Coronary artery (tissue), 2 donors: ENCODE measurements around the gene VDAC1.

Experiments
- DNase-seq: peaks from one replicate; pipeline ENCODE4 v3.0.0-alpha.2; 2017; ENCODE audit warnings: low spot score
- H3K27ac ChIP-seq, 2 donors: fragments of 200-600 bp; sonication (generic); one replicate each; pipeline ENCODE4 v1.5.1; 2016 to 2019
- H3K4me3 ChIP-seq: fragments of 200-600 bp; sonication (generic); 2 replicates; pipeline ENCODE4 v1.5.1; 2016; ENCODE audit warnings: mild to moderate bottlenecking, moderate library complexity
- TF ChIP-seq, protein P1 (sequence below): fragments of 200-600 bp; sonication (generic); IDR thresholded peaks from one replicate; pipeline ENCODE4 v1.5.1; 2019; ENCODE audit warnings: antibody characterized with exemption

The VDAC1 gene

DNA sequence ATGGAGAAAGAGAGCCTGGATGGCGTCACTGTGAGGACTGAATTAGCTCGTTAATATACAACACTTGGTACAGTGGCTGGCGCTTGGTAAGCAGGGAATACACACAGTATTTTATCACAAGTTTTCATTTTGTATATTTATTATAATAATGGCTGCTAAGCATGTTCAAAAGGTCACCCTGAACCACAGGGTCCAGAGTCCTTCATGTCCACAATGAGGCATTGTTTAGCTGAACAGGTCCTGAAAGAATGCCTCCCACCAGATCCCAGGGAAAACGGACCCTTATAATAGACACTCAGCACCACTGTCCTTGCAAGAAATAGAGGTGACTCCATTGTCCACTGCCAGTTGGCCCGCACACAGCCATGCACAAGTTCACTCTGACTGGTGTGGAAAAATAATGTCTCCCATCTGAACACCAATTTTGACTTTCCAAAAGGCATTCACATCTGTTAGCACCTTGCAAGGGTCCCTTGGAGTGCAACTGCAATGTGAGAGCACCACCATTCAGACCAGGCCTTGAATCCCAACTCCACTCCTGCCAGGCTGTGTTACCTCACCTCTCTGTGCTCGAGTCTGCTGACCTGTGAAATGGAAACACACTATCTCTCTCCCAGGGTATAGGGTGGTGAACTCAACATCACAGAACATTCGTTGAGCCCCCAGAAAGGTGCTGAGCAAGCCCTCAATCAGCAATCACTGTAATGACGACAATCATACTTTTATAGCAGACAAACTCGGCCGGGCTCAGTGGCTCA, 3.9 kb downstream of the VDAC1 start:
- DNase-seq, result no peak
- Histone ChIP-seq H3K4me3 (no peak overlapping the region), H3K27ac (no peak overlapping the region)
- TF ChIP-seq, protein P1, sequence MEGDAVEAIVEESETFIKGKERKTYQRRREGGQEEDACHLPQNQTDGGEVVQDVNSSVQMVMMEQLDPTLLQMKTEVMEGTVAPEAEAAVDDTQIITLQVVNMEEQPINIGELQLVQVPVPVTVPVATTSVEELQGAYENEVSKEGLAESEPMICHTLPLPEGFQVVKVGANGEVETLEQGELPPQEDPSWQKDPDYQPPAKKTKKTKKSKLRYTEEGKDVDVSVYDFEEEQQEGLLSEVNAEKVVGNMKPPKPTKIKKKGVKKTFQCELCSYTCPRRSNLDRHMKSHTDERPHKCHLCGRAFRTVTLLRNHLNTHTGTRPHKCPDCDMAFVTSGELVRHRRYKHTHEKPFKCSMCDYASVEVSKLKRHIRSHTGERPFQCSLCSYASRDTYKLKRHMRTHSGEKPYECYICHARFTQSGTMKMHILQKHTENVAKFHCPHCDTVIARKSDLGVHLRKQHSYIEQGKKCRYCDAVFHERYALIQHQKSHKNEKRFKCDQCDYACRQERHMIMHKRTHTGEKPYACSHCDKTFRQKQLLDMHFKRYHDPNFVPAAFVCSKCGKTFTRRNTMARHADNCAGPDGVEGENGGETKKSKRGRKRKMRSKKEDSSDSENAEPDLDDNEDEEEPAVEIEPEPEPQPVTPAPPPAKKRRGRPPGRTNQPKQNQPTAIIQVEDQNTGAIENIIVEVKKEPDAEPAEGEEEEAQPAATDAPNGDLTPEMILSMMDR, result no peak

DNA sequence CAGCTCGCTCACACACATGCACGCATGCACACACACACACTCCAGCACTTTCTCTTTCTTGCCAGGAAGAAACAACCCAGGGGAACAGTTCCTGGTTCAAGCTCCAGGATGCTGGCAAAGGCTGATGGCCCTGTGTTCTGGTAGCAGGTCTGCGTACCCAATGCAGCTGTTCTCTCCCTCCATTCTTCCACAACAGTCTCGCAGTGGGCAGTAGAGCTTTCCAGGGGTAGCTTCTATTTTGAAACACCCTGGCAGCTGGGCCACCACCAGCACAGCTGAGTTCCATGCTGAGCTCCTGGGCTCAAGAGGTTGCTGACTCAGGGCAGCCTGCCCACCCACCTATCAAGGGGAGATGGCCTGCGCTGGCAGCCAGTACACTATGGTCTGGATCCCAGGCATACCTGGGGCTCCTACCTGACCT, 4.7 kb downstream of the VDAC1 start:
- TF ChIP-seq, protein P1, result no peak
- no peak for DNase-seq
- no peak overlapping the region for H3K27ac ChIP-seq
- no peak overlapping the region for H3K4me3 ChIP-seq

DNA sequence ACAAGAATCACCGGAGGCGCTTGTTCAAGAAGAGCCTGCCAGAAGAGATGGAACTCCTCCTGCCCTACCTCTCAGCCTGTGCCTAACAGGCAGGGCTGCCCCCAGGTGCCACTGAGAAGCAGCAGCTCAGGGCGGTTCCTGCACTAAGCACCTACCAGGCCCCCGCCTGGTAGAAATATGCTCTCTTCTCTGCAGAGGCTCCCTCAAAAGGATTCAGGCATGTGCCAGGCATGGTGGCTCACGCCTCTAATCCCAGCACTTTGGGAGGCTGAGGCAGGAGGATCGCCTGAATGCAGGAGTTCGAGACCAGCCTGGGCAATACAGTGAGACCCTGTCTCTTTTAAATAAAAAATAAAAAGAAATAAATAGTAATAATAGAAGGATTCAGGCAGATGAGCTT, 6.0 kb downstream of the VDAC1 start:
- H3K27ac ChIP-seq, result no peak overlapping the region
- H3K4me3 ChIP-seq, result no peak overlapping the region
- TF ChIP-seq, protein P1, result no peak
- DNase-seq, result no peak

DNA sequence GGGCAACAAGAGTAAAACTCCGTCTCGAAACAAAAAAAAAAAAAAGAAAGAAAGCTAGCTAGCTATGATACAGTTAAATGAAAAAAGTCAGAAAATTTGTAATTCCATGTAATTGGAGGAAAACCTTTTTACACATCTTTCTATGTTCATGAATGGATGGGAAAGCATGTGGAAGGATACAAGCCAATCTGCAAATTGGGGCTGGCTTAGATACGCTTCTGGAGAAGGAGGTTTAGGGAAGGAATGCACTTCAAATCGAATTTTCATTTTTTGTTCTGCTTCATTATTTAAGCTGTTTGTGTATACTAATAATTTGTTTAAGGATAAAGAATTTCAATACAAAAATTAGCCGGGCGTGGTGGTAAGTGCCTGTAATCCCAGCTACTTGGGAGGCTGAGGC, 6.7 kb downstream of the VDAC1 start:
- TF ChIP-seq, protein P1, result no peak
- no peak for DNase-seq
- Histone ChIP-seq H3K27ac (no peak overlapping the region), H3K4me3 (no peak overlapping the region)

DNA sequence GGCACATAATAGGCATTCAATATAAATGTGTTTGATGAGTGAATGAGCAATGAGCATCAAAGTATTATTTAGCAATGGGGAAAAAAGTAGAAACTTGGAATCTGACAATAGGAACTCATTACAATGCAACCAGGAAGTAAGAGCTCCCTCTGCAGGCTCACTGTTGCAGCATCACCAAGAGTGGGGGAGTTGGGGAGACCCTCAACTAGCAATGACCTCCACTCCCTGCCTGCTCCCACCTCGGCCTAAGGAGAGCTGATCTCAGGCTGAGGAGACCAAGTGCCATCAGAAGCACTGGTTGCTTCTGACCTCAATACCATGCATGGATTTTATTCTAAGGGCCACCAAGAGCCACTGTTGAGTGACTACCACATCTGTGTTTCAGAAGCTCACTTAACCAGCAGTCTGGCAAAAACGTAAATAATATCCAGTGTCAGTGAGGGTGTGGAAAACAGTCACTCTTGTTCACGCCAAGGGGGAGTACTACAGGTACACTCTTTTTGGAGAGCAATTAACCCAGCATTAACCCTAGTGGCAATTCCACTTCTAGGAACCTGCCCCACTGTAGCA, 8.0 kb downstream of the VDAC1 start:
- DNase-seq, result no peak
- no peak overlapping the region for H3K27ac ChIP-seq
- no peak overlapping the region for H3K4me3 ChIP-seq
- TF ChIP-seq, protein P1, result no peak

DNA sequence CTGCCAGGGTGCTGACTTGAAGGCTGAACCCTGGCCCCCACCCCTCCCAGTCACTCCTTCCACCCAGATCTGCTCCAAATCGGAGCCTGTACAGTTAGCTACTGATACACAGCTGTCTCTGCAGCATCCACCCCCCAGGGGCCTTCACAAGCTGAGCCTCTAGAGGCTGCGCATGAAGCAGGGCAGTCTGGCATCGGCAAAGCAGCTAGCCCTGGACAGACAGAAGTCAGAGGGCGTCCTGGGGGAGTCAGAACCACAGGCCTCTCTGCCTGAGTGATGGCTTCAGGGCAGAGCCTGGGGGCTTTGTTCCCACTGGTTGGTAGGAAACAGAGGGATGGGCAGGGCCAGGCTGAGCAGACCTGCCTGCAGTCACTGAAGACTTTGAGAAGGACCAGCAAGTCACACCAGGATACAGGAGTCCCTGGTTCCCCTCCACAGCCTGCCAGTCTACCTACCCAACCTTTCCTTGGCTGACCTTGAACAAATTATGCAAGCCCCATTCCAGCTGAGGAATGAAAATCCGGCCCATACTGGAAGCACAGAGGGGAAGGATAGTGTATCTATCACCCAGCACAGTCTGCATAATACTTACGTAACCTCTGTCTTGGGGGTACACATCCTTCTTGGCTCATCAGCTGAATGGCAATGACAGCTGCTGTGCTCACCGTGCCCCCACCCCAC, 8.8 kb downstream of the VDAC1 start:
- TF ChIP-seq, protein P1, result no peak
- H3K27ac ChIP-seq, result no peak overlapping the region
- DNase-seq, result no peak
- H3K4me3 ChIP-seq, result no peak overlapping the region

DNA sequence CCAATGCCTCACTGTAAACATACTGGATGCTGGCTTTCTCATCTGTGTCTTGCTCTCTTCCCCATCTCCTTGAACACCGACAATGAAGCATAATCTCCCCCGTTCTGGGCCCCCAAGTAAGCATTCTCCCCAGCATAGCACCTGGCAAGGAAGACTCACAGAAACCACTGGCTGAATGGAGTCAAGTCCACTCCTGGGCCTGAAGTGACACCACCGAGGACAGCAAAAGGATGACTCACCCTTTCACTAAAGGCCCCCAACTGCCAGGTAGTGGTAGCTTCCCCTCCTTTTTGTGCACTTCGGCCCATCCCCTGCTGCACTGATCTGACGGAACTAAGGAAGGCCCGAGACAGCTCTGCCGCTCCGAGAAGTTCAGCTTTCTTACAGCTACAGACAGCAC, 9.4 kb downstream of the VDAC1 start:
- DNase-seq, result no peak
- H3K27ac ChIP-seq, result no peak overlapping the region
- TF ChIP-seq, protein P1, result no peak
- no peak overlapping the region for H3K4me3 ChIP-seq
